Heart left ventricle (tissue), 13 donors: ENCODE data around the gene ACTR1B.

ENCODE experiments used
- CTCF ChIP-seq, 12 donors: fragments of 200-600 bp; sonication (generic) in 4 of 12; IDR thresholded peaks; one replicate each; pipeline versions ENCODE4 v1.5.0 to v1.8.0; 2018 to 2022; ENCODE audit warnings: antibody characterized with exemption in 12 of 12, mild to moderate bottlenecking in 5 of 12
- POLR2A ChIP-seq, 2 donors: fragments of 450-650 bp; IDR thresholded peaks; one replicate each; pipeline ENCODE4 v1.6.1; 2017; ENCODE audit warnings: antibody characterized with exemption in 2 of 2, mild to moderate bottlenecking in 2 of 2, moderate library complexity in 2 of 2
- donor health status: ischemic (EF 13 %, LVEDD 7.1; RV severe dilation, severe dysfunction).
- donor health status: DM: no; HTN: yes; CAD: no.
- donor health status: DM: no; HTN: no; CAD: no.
- donor health status: ischemic (EF 25% LVEDD 6.9; RV normal size, moderate dysfunction).
- donor health status: ischemic (EF 25% LVEDD 5.7; RV mildly dilated, moderate dysfunction).
- donor health status: ischemic (EF 35%, LVEDD 5.7; RV mildly dilated, moderate dysfunction).
- donor health status: nonischemic (EF 11% LVEDD 7.7; RV severe dilation, severe dysfunction).
- donor health status: DM: yes; HTN: yes; CAD: no.
- donor health status: PGD.
- donor health status: ischemic (EF 29% LVEDD 5.4; RV normal size, mild dysfunction).
- donor health status: nonischemic (EF 23%, LVEDD 6.1; RV moderate dilation, normal function).

- TF ChIP-seq CTCF (IDR thresholded peaks at IDR 0.05) (no peak), POLR2A (IDR thresholded peaks at IDR 0.05) (no peak)
Measured at GRCh38 chr2:97660775-97661389, 3.0 kb downstream of the ACTR1B start.
